Uterus (tissue), 4 donors: ENCODE data around the gene WDFY4. TPM values are rescaled to one million over a fixed set of nuclear protein-coding genes. Genes with fewer than 3 reads are reported as not detected.

Experiments used
- DNase-seq, 2 donors: peaks; one replicate each; pipeline ENCODE4 v3.0.0-alpha.2; 2019 to 2020
- H3K27ac ChIP-seq, 2 donors: fragments of 200-600 bp; sonication (generic); 1 replicate in 1 of 2; 2 replicates in 1 of 2; pipeline ENCODE4 v1.5.1; 2016 to 2018
- H3K27me3 ChIP-seq, 2 donors: fragments of 200-600 bp; sonication (generic); one replicate each; pipeline ENCODE4 v1.5.1; 2018 to 2019; ENCODE audit warnings: control low read depth in 1 of 2
- H3K36me3 ChIP-seq, 2 donors: fragments of 200-600 bp; sonication (generic); one replicate each; pipeline ENCODE4 v1.5.1; 2019; ENCODE audit warnings: control low read depth in 1 of 2
- H3K4me1 ChIP-seq, 2 donors: fragments of 200-600 bp; sonication (generic); one replicate each; pipeline ENCODE4 v1.5.1; 2018 to 2019; ENCODE audit warnings: control low read depth in 1 of 2
- H3K4me3 ChIP-seq, 2 donors: fragments of 200-600 bp; sonication (generic); 1 replicate in 1 of 2; 2 replicates in 1 of 2; pipeline ENCODE4 v1.5.1; 2018 to 2019; ENCODE audit warnings: mild to moderate bottlenecking in 1 of 2
- H3K9me3 ChIP-seq, 2 donors: fragments of 200-600 bp; sonication (generic); one replicate each; pipeline ENCODE4 v1.5.1; 2019; ENCODE audit warnings: control low read depth in 1 of 2
- CTCF ChIP-seq, 4 experiments: fragments of 200-600 bp in 2 of 4; fragments of 450-650 bp in 2 of 4; sonication (generic) in 2 of 4; IDR thresholded peaks; one replicate each; pipeline ENCODE4 v1.5.1; 2016 to 2019; ENCODE audit warnings: antibody characterized with exemption in 4 of 4, mild to moderate bottlenecking in 2 of 4, moderate library complexity in 1 of 4
- POLR2A ChIP-seq, 2 donors: fragments of 450-650 bp; IDR thresholded peaks; one replicate each; pipeline ENCODE4 v1.6.1; 2016; ENCODE audit warnings: antibody characterized with exemption in 2 of 2, mild to moderate bottlenecking in 1 of 2, moderate library complexity in 1 of 2
- intact Hi-C: fragments of 100-400 bp; cut with DNase I; formaldehyde crosslinking; loops from one replicate; pipeline ENCODE4 v1.15.1; 2023; ENCODE audit warnings: low total_unique reads
- total RNA-seq, 4 donors: library from RNA; depleted of rRNA in 3 of 4; stranded (reverse); fragments of >200 nt in 3 of 4; gene quantifications; one replicate each; pipeline versions ENCODE4 v1.1.0 to v1.2.4, GENCODE V29; 2014 to 2023
- donor health status: DM: yes; HTN: yes; CAD: no.

The WDFY4 gene
- total RNA-seq, 4 donors from 2014 or later: 0.26 to 5.2 (median 1.2) TPM

GRCh38 chr10:48762064-48763042, 77.7 kb downstream of the WDFY4 start:
- no peak overlapping the region for H3K4me3 ChIP-seq
- no peak overlapping the region for H3K27ac ChIP-seq
- H3K9me3 ChIP-seq: no peaks in the 10 kb centered on the region
- no peaks in the 10 kb centered on the region for H3K27me3 ChIP-seq
- intact Hi-C loops: no loop called here
- TF ChIP-seq CTCF (IDR thresholded peaks at IDR 0.05) (no peak), POLR2A (IDR thresholded peaks at IDR 0.05) (no peak)
- no peak for DNase-seq
- no peaks in the 10 kb centered on the region for H3K4me1 ChIP-seq
- H3K36me3 ChIP-seq: no peaks in the 10 kb centered on the region

- TF ChIP-seq CTCF (IDR thresholded peaks at IDR 0.05) (no peak), POLR2A (IDR thresholded peaks at IDR 0.05) (no peak)
- Histone ChIP-seq H3K9me3 (no peaks in the 10 kb centered on the region), H3K4me3 (no peak overlapping the region), H3K4me1 (no peaks in the 10 kb centered on the region), H3K27ac (no peak overlapping the region), H3K27me3 (no peaks in the 10 kb centered on the region), H3K36me3 (no peaks in the 10 kb centered on the region)
- DNase-seq: no peak
- intact Hi-C loops: no loop called here
Measured at GRCh38 chr10:48763403-48763965, 78.8 kb downstream of the WDFY4 start.

DNA sequence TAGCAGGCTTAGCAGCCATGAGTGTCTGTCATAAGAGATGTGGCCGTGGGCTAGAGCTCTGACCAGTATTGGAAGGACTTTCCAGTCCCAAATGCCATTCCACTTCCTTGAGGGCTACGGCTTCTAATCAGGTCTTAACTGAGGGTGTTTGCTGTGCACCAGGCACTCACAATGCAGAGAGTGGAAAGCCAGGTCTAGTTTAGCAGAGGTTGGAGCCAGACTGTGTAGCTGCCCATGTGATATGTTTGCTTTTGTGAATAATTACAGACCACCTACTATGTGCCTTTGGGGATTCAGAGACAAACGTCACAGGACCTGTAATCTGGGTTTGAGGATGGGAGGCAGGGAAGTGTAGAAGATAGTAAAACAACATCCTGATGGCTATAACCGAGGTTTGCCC, 79.8 kb downstream of the WDFY4 start:
- TF ChIP-seq CTCF (IDR thresholded peaks at IDR 0.05) (no peak), POLR2A (IDR thresholded peaks at IDR 0.05) (no peak)
- no peaks in the 10 kb centered on the region for H3K4me1 ChIP-seq
- H3K36me3 ChIP-seq: no peaks in the 10 kb centered on the region
- no peak overlapping the region for H3K27ac ChIP-seq
- no peaks in the 10 kb centered on the region for H3K9me3 ChIP-seq
- no peak for DNase-seq
- intact Hi-C loops: no loop called here
- no peak overlapping the region for H3K4me3 ChIP-seq
- H3K27me3 ChIP-seq: no peaks in the 10 kb centered on the region

GRCh38 chr10:48765039-48765438, 80.4 kb downstream of the WDFY4 start:
- intact Hi-C loops: no loop called here
- Histone ChIP-seq H3K9me3 (no peaks in the 10 kb centered on the region), H3K36me3 (no peaks in the 10 kb centered on the region), H3K27ac (no peak overlapping the region), H3K4me3 (no peak overlapping the region), H3K4me1 (no peaks in the 10 kb centered on the region), H3K27me3 (no peaks in the 10 kb centered on the region)
- DNase-seq: no peak
- TF ChIP-seq CTCF (IDR thresholded peaks at IDR 0.05) (no peak), POLR2A (IDR thresholded peaks at IDR 0.05) (no peak)

DNA sequence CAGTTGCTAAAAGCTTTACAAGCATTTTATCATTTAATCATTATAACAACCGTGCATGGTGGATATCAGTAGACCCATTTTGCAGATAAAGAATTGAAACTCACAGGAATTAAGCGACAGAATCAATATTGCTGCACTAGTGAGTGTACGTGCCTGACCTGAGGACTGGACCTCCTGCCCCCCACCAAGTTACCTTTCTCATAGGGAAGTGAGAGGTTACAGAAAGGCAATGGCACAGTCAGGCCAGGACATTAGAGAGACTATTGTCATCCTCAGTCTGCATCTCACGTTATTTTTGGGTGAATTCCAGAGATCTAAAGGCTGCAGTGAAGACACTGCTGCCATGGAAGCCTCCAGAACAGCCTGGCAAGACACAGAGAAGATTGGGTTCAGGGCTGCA, 80.9 kb downstream of the WDFY4 start:
- Histone ChIP-seq H3K27me3 (no peaks in the 10 kb centered on the region), H3K9me3 (no peaks in the 10 kb centered on the region), H3K27ac (no peak overlapping the region), H3K36me3 (no peaks in the 10 kb centered on the region), H3K4me1 (no peaks in the 10 kb centered on the region), H3K4me3 (no peak overlapping the region)
- TF ChIP-seq POLR2A (IDR thresholded peaks at IDR 0.05): no peak
- no peak for TF ChIP-seq CTCF (IDR thresholded peaks at IDR 0.05)
- intact Hi-C loops: no loop called here
- no peak for DNase-seq
